ENCODE results near the gene KLK1. TPM values are rescaled to one million over a fixed set of nuclear protein-coding genes. Genes with fewer than 3 reads are reported as not detected.

Gene KLK1
- total RNA-seq = under 1 TPM in 1 of 4 donors, not detected in 3; 0.82 TPM

DNA sequence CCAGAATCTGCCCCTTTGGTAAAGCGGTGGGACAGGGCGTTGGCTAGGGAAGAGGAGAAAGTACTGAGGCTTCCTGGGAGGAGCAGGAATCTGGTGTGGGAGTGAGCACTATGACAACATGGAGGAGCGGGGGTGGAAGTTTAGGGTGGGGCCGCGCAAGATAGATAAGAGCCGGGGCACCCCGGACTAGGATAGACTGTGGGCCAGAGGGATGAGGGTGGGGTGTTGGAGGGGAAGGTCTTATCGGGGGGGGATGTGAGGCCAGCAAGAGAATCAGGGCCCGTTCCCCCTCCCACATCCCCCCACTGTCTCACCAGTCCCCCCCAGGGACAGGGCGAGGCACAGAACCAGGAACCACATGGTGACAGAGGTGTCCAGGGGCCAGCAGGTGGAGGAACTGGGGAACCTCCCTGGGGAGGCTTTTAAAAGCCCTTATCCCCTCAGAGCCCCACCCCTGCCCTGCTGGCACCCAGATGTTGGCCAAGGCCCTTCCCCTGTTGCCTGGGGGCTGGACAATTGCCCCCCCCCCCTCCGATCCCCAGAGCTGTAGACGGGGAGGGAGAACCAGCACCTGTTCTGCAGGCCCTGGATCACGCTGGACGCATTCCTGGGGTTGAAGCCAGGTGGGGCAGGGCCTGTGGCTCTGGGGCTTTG is at the start of gene KLK1:
TSS of gene KLK1 (minus strand) at position 399 of the 654 bp plus-strand sequence. CDS start at position 360, 39 bp downstream.
- Histone ChIP-seq H3K27me3 (peaks cover 0 to 14% of the 10 kb centered on the region in 2 donors), H3K4me3 (no peak within 1 kb of the TSS), H3K27ac (no peak within 1 kb of the TSS), H3K36me3 (no peaks in the 10 kb centered on the region), H3K4me1 (no peaks in the 10 kb centered on the region), H3K9me3 (no peaks in the 10 kb centered on the region)
- intact Hi-C loops (cut with DNase I; ENCODE audit: low total_unique reads) = no loop called here
- TF ChIP-seq, protein P1, sequence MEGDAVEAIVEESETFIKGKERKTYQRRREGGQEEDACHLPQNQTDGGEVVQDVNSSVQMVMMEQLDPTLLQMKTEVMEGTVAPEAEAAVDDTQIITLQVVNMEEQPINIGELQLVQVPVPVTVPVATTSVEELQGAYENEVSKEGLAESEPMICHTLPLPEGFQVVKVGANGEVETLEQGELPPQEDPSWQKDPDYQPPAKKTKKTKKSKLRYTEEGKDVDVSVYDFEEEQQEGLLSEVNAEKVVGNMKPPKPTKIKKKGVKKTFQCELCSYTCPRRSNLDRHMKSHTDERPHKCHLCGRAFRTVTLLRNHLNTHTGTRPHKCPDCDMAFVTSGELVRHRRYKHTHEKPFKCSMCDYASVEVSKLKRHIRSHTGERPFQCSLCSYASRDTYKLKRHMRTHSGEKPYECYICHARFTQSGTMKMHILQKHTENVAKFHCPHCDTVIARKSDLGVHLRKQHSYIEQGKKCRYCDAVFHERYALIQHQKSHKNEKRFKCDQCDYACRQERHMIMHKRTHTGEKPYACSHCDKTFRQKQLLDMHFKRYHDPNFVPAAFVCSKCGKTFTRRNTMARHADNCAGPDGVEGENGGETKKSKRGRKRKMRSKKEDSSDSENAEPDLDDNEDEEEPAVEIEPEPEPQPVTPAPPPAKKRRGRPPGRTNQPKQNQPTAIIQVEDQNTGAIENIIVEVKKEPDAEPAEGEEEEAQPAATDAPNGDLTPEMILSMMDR (IDR thresholded peaks at IDR 0.05) = no peak
- TF ChIP-seq POLR2A (IDR thresholded peaks at IDR 0.05) = no peak
- no peak for DNase-seq

DNA sequence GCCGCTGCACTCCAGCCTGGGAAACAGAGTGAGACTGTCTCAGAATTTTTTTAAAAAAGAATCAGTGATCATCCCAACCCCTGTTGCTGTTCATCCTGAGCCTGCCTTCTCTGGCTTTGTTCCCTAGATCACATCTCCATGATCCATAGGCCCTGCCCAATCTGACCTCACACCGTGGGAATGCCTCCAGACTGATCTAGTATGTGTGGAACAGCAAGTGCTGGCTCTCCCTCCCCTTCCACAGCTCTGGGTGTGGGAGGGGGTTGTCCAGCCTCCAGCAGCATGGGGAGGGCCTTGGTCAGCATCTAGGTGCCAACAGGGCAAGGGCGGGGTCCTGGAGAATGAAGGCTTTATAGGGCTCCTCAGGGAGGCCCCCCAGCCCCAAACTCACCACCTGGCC is 49.5 kb upstream of the KLK1 start, which contains the start of gene KLK2:
TSS of gene KLK2 (plus strand) at position 384 of the 400 bp plus-strand sequence. CDS start 35 bp downstream, outside the sequence.
- Histone ChIP-seq H3K27me3 (no peaks in the 10 kb centered on the region), H3K27ac (no peak within 1 kb of the TSS), H3K9me3 (no peaks in the 10 kb centered on the region), H3K4me3 (no peak within 1 kb of the TSS), H3K36me3 (no peaks in the 10 kb centered on the region), H3K4me1 (no peaks in the 10 kb centered on the region)
- DNase-seq = no peak
- TF ChIP-seq, protein P1 (IDR thresholded peaks at IDR 0.05) = no peak
- TF ChIP-seq POLR2A (IDR thresholded peaks at IDR 0.05) = no peak
- intact Hi-C loops (cut with DNase I; ENCODE audit: low total_unique reads) = no loop called here

DNA sequence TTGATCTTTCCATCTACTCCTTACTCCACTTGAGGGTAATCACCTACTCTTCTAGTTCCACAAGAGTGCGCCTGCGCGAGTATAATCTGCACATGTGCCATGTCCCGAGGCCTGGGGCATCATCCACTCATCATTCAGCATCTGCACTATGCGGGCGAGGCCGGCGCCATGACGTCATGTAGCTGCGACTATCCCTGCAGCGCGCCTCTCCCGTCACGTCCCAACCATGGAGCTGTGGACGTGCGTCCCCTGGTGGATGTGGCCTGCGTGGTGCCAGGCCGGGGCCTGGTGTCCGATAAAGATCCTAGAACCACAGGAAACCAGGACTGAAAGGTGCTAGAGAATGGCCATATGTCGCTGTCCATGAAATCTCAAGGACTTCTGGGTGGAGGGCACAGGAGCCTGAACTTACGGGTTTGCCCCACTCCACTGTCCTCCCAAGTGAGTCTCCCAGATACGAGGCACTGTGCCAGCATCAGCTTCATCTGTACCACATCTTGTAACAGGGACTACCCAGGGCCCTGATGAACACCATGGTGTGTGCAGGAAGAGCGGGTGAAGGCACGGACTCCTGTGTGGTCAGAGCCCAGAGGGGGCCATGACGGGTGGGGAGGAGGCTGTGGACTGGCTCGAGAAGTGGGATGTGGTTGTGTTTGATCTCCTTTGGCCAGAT is 47.0 kb upstream of the KLK1 start:
- Histone ChIP-seq H3K27ac (no peak overlapping the region), H3K9me3 (no peaks in the 10 kb centered on the region), H3K36me3 (no peaks in the 10 kb centered on the region), H3K27me3 (no peaks in the 10 kb centered on the region), H3K4me3 (no peak overlapping the region), H3K4me1 (no peaks in the 10 kb centered on the region)
- DNase-seq = no peak
- TF ChIP-seq POLR2A (IDR thresholded peaks at IDR 0.05) = no peak
- TF ChIP-seq, protein P1 (IDR thresholded peaks at IDR 0.05) = no peak
- intact Hi-C loops (cut with DNase I; ENCODE audit: low total_unique reads) = no loop called here

DNA sequence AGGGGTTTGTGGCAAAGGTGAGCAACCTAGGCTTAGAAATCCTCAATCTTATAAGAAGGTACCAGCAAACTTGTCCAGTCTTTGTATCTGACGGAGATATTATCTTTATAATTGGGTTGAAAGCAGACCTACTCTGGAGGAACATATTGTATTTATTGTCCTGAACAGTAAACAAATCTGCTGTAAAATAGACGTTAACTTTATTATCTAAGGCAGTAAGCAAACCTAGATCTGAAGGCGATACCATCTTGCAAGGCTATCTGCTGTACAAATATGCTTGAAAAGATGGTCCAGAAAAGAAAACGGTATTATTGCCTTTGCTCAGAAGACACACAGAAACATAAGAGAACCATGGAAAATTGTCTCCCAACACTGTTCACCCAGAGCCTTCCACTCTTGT is 45.9 kb upstream of the KLK1 start:
- DNase-seq = no peak
- Histone ChIP-seq H3K4me1 (no peaks in the 10 kb centered on the region), H3K4me3 (no peak overlapping the region), H3K36me3 (no peaks in the 10 kb centered on the region), H3K27me3 (no peaks in the 10 kb centered on the region), H3K27ac (no peak overlapping the region), H3K9me3 (no peaks in the 10 kb centered on the region)
- TF ChIP-seq, protein P1 (IDR thresholded peaks at IDR 0.05) = no peak
- TF ChIP-seq POLR2A (IDR thresholded peaks at IDR 0.05) = no peak
- intact Hi-C loops (cut with DNase I; ENCODE audit: low total_unique reads) = no loop called here
